Caco-2 (cell line): ENCODE data around the gene RAPGEF1. TPM values are rescaled to one million over a fixed set of nuclear protein-coding genes. Genes with fewer than 3 reads are reported as not detected.

Experiments used
- BruUV-seq: library from RNA; stranded (reverse); fragments of 400-500 nt; replicated peaks from 2 replicates; lab custom pipeline; 2021; lab: Mats Ljungman, UMichigan
- CTCF ChIA-PET: fragments of 300-600 bp; sonication (Branson Sonifier 250); formaldehyde crosslinking; loops from one replicate; lab custom pipeline; 2022; ENCODE audit warnings: antibody characterized with exemption; lab: Charles Lee
- POLR2A ChIA-PET: fragments of 300-600 bp; sonication (Branson Sonifier 250); formaldehyde crosslinking; loops from one replicate; lab custom pipeline; 2022; ENCODE audit warnings: antibody characterized with exemption; lab: Charles Lee
- DNase-seq, 2 experiments: peaks; one replicate each; pipeline versions ENCODE4 v3.0.0 to v3.0.0-alpha.2; 2020 to 2022
- H3K27me3 ChIP-seq: replicated peaks from 2 replicates; pipeline ENCODE4 v1.6.0; 2011; ENCODE audit warnings: low read length; ENCODE audit not compliant: control insufficient read depth, insufficient read depth
- H3K36me3 ChIP-seq: 2 replicates; pipeline ENCODE4 v1.5.1; 2011; ENCODE audit warnings: low read length; ENCODE audit not compliant: control insufficient read depth, insufficient read depth
- H3K4me1 ChIP-seq: fragments of 250-450 bp; sonication (Bioruptor Pico); 2 replicates; pipeline ENCODE4 v1.5.1; 2020; ENCODE audit warnings: mild to moderate bottlenecking
- H3K4me3 ChIP-seq: 2 replicates; pipeline ENCODE4 v1.5.1; 2011; ENCODE audit warnings: low read depth, mild to moderate bottlenecking, control low read depth, low read length
- H3K9me3 ChIP-seq: fragments of 250-450 bp; sonication (Bioruptor Pico); 2 replicates; pipeline ENCODE4 v1.5.1; 2020; ENCODE audit warnings: mild to moderate bottlenecking, moderate library complexity
- H3K27ac Mint-ChIP-seq: one replicate; pipeline ENCODE4 v1.8.0; 2022; ENCODE audit warnings: mixed read lengths; ENCODE audit not compliant: unreplicated experiment
- H3K27me3 Mint-ChIP-seq: one replicate; pipeline ENCODE4 v1.8.0; 2022; ENCODE audit warnings: mixed read lengths; ENCODE audit not compliant: insufficient read depth, unreplicated experiment
- H3K36me3 Mint-ChIP-seq: one replicate; pipeline ENCODE4 v1.8.0; 2022; ENCODE audit warnings: mild to moderate bottlenecking, mixed read lengths; ENCODE audit not compliant: insufficient read depth, unreplicated experiment
- H3K4me1 Mint-ChIP-seq: one replicate; pipeline ENCODE4 v1.8.0; 2022; ENCODE audit warnings: low read depth, mixed read lengths; ENCODE audit not compliant: unreplicated experiment
- H3K4me3 Mint-ChIP-seq: one replicate; pipeline ENCODE4 v1.8.0; 2022; ENCODE audit warnings: mild to moderate bottlenecking, moderate library complexity, mixed read lengths; ENCODE audit not compliant: unreplicated experiment
- H3K9me3 Mint-ChIP-seq: one replicate; pipeline ENCODE4 v1.8.0; 2022; ENCODE audit warnings: mixed read lengths; ENCODE audit not compliant: unreplicated experiment
- intact Hi-C: fragments of 100-400 bp; cut with micrococcal nuclease; formaldehyde crosslinking; loops from one replicate; pipeline ENCODE4 v1.10.0; 2022; ENCODE audit not compliant: unreplicated experiment
- total RNA-seq: library from RNA; stranded (reverse); gene quantifications from 2 replicates; pipeline ENCODE4 v1.2.3, GENCODE V29; 2022
- TF ChIP-seq, protein P1 (sequence below), 2 experiments: fragments of 200-600 bp in 1 of 2; IDR thresholded peaks; 1 replicate in 1 of 2; 2 replicates in 1 of 2; pipeline versions ENCODE4 v1.5.1 to v1.8.0; 2011 to 2022; ENCODE audit warnings: antibody characterized with exemption in 1 of 2, control low read depth in 1 of 2, inconsistent platforms in 1 of 2, low read depth in 1 of 2, low read length in 1 of 2, mild to moderate bottlenecking in 1 of 2, moderate library complexity in 1 of 2; ENCODE audit not compliant: insufficient read depth in 1 of 2, severe bottlenecking in 1 of 2, unreplicated experiment in 1 of 2

The RAPGEF1 gene
- total RNA-seq, 1 experiment from 2014 or later, result 75.4 TPM

DNA sequence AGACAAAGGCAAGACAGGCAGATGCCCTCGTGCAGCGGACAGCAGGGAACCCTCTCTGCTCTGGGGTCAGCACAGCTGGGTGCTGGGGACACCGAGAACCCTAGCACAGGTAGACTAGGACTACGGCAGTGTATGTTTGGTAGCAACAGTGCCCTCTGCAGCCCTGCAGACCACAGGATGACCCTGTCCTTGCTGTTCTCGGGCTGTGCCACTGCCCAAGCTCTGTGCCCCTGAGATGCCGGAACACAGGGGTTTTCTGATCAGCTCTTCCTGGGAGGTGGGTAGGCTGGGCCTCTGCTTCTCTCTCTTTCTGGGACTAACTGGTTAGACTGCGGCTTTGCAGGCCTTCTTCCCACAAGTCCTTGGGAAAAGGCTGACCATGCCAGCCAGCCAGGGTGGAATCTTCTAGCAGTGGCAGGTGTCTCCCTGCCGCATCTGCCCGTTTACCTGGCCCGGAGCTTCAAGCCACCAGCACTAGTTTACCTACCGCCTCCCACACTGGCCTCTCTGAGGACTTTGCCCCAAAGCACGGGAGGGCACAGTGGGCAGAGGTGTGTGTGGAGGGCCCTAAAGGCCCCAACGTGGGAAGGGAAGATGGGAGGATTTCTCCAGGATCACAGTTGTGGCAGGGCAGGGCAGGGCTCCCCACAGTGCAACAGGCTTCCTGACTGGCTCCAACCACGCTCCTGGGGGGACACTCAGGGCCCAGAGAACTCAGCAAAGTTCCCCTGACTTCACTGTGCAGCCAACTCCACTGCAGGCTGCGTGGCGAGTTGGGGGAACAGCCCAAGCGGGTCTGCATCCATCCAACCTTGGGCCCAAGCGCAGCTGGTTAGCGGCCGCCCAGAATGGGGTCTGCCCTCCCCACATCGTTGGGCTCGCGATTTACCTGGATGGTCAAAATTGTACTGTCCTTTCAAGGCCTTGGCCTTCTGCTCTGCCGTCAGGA lies 210.0 kb downstream of the RAPGEF1 start:
- TF ChIP-seq, protein P1, sequence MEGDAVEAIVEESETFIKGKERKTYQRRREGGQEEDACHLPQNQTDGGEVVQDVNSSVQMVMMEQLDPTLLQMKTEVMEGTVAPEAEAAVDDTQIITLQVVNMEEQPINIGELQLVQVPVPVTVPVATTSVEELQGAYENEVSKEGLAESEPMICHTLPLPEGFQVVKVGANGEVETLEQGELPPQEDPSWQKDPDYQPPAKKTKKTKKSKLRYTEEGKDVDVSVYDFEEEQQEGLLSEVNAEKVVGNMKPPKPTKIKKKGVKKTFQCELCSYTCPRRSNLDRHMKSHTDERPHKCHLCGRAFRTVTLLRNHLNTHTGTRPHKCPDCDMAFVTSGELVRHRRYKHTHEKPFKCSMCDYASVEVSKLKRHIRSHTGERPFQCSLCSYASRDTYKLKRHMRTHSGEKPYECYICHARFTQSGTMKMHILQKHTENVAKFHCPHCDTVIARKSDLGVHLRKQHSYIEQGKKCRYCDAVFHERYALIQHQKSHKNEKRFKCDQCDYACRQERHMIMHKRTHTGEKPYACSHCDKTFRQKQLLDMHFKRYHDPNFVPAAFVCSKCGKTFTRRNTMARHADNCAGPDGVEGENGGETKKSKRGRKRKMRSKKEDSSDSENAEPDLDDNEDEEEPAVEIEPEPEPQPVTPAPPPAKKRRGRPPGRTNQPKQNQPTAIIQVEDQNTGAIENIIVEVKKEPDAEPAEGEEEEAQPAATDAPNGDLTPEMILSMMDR (IDR thresholded peaks at IDR 0.05; ENCODE audit: insufficient read depth in 1 of 2, low read depth in 1 of 2, low read length in 1 of 2, severe bottlenecking in 1 of 2, unreplicated experiment in 1 of 2), result no peak
- peak overlapping the region; percentile 82 for H3K4me3 Mint-ChIP-seq
- ChIA-PET CTCF (no interaction called here), POLR2A (no interaction called here)
- Histone ChIP-seq H3K27me3 (no peaks in the 10 kb centered on the region), H3K4me1 (peaks cover 11% of the 10 kb centered on the region; the same call in 1 of the 2 replicates), H3K36me3 (peaks cover 4% of the 10 kb centered on the region), H3K4me3 (peak overlapping the region; percentile 86), H3K9me3 (no peaks in the 10 kb centered on the region)
- no TSS peak for BruUV-seq
- no peaks in the 10 kb centered on the region for H3K27me3 Mint-ChIP-seq
- no peak overlapping the region for H3K27ac Mint-ChIP-seq
- intact Hi-C loops, result no loop called here
- H3K9me3 Mint-ChIP-seq, result no peaks in the 10 kb centered on the region
- peaks cover 42% of the 10 kb centered on the region for H3K36me3 Mint-ChIP-seq
- no peak for DNase-seq
- H3K4me1 Mint-ChIP-seq, result no peaks in the 10 kb centered on the region

DNA sequence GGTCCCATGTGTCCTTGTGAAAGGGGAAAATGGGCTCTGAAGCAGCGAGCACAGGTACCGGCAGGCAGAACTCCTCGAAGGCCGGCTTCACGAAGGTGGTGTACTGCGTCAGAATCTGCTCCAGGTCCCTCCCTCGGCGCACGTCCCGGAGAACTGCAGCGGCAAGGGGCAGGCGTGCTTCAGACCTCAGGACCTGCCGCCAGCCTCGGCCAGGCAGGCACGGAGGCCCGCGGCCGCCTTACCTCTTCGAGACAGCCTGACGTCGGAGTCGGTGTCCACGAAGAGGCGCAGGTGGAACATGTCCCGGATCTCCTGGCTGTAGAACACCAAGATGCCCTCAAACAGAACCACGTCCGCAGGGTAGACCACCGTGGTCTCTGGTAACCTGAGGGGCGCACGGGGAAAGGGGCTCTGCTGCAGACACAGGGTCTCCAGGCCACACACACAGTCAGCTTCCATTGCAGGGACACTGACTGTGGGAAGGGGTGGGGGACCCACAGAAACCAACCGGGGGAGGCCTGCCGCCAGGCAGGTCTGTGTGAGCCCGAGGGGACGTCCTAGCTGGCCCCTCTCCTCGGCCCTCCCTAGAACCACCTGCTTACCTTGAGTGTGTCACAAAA lies 210.9 kb downstream of the RAPGEF1 start:
- H3K4me3 Mint-ChIP-seq, result no peak overlapping the region
- DNase-seq, result no peak
- H3K9me3 Mint-ChIP-seq, result no peaks in the 10 kb centered on the region
- ChIA-PET CTCF (no interaction called here), POLR2A (no interaction called here)
- BruUV-seq, result no TSS peak
- Histone ChIP-seq H3K4me3 (no peak overlapping the region), H3K36me3 (peaks cover 7% of the 10 kb centered on the region), H3K9me3 (no peaks in the 10 kb centered on the region), H3K4me1 (peaks cover 11% of the 10 kb centered on the region; the same call in 1 of the 2 replicates), H3K27me3 (no peaks in the 10 kb centered on the region)
- H3K4me1 Mint-ChIP-seq, result no peaks in the 10 kb centered on the region
- peaks cover 50% of the 10 kb centered on the region for H3K36me3 Mint-ChIP-seq
- intact Hi-C loops, result no loop called here
- H3K27me3 Mint-ChIP-seq, result no peaks in the 10 kb centered on the region
- H3K27ac Mint-ChIP-seq, result no peak overlapping the region
- TF ChIP-seq, protein P1 (IDR thresholded peaks at IDR 0.05; ENCODE audit: insufficient read depth in 1 of 2, low read depth in 1 of 2, low read length in 1 of 2, severe bottlenecking in 1 of 2, unreplicated experiment in 1 of 2), result no peak

DNA sequence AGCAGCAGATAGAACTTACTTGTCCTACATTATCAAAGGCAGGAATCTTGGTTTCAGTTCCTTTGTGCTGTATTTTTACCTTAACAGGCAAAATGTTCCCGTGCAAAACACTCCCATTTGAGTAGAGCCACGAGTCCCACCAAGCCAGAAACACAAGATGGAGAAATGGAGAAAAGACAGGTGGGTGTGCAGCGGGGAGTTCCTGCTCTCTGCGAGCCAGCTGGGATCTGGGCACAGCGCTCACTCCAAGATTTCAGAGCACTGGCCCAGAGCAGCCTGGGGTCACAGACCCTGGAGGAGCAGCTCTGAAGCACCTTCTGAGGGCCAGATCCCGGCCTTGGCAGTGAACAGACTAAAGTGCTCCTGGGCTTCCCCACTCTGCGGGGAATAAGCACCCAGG lies 211.7 kb downstream of the RAPGEF1 start:
- no peaks in the 10 kb centered on the region for H3K27me3 Mint-ChIP-seq
- Histone ChIP-seq H3K4me3 (no peak overlapping the region), H3K4me1 (peaks cover 11% of the 10 kb centered on the region; the same call in 1 of the 2 replicates), H3K27me3 (no peaks in the 10 kb centered on the region), H3K36me3 (peaks cover 7% of the 10 kb centered on the region), H3K9me3 (no peaks in the 10 kb centered on the region)
- no peak overlapping the region for H3K27ac Mint-ChIP-seq
- no peak overlapping the region for H3K4me3 Mint-ChIP-seq
- H3K4me1 Mint-ChIP-seq, result no peaks in the 10 kb centered on the region
- intact Hi-C loops, result no loop called here
- H3K36me3 Mint-ChIP-seq, result peaks cover 53% of the 10 kb centered on the region
- no TSS peak for BruUV-seq
- TF ChIP-seq, protein P1 (IDR thresholded peaks at IDR 0.05; ENCODE audit: insufficient read depth in 1 of 2, low read depth in 1 of 2, low read length in 1 of 2, severe bottlenecking in 1 of 2, unreplicated experiment in 1 of 2), result no peak
- POLR2A ChIA-PET, result no interaction called here
- no peaks in the 10 kb centered on the region for H3K9me3 Mint-ChIP-seq
- no peak for DNase-seq
- CTCF ChIA-PET, result no interaction called here
